ENCODE results near the gene RASA2. TPM values are rescaled to one million over a fixed set of nuclear protein-coding genes. Genes with fewer than 3 reads are reported as not detected.
A peak's percentile ranks its signal among the peaks of the same experiment; 100 is the strongest.

The RASA2 gene
- total RNA-seq, 1 experiment from 2014 or later, result 14.5 TPM

DNA sequence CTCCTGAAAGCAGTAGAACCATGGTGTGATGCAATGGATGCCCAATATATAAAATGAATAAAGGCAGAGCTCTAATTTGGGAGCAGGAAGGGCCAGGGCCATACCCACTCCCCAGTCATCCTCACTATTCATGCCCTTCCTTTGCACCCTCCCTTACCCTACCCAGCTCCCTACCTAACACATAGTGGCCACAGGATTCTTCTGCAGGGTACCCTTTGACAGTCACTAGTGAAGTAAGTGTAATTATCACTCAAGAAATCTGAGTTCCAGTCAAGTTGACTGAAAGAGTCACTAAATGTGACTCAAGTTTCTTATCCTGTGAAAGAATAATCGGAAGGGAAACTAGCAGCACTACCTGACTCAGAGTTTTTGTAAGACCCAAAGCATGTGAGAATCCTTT, 69.2 kb downstream of the RASA2 start:
- Histone ChIP-seq H3K4me1 (ENCODE audit: control insufficient read depth, insufficient read depth, low read length) (no peaks in the 10 kb centered on the region), H3K27me3 (ENCODE audit: control insufficient read depth, insufficient read depth, low read length) (no peaks in the 10 kb centered on the region), H3K36me3 (ENCODE audit: control insufficient read depth, insufficient read depth, low read length) (no peaks in the 10 kb centered on the region; the same call in 1 of the 2 replicates), H3K4me3 (ENCODE audit: low read depth in 2 of 2, low read length in 2 of 2) (no peak overlapping the region), H3K9me3 (ENCODE audit: control insufficient read depth, insufficient read depth, low read depth, low read length) (no peaks in the 10 kb centered on the region), H3K27ac (ENCODE audit: low read length) (no peak overlapping the region)
- TF ChIP-seq POLR2AphosphoS5 (IDR thresholded peaks at IDR 0.05; ENCODE audit: low read depth, low read length) (no peak), SIN3A (IDR thresholded peaks at IDR 0.05; ENCODE audit: borderline replicate concordance, insufficient read depth, low read depth, low read length) (no peak), TCF7L2 (IDR thresholded peaks at IDR 0.05; ENCODE audit: low read depth, low read length) (no peak)
- TF ChIP-seq, protein P1, sequence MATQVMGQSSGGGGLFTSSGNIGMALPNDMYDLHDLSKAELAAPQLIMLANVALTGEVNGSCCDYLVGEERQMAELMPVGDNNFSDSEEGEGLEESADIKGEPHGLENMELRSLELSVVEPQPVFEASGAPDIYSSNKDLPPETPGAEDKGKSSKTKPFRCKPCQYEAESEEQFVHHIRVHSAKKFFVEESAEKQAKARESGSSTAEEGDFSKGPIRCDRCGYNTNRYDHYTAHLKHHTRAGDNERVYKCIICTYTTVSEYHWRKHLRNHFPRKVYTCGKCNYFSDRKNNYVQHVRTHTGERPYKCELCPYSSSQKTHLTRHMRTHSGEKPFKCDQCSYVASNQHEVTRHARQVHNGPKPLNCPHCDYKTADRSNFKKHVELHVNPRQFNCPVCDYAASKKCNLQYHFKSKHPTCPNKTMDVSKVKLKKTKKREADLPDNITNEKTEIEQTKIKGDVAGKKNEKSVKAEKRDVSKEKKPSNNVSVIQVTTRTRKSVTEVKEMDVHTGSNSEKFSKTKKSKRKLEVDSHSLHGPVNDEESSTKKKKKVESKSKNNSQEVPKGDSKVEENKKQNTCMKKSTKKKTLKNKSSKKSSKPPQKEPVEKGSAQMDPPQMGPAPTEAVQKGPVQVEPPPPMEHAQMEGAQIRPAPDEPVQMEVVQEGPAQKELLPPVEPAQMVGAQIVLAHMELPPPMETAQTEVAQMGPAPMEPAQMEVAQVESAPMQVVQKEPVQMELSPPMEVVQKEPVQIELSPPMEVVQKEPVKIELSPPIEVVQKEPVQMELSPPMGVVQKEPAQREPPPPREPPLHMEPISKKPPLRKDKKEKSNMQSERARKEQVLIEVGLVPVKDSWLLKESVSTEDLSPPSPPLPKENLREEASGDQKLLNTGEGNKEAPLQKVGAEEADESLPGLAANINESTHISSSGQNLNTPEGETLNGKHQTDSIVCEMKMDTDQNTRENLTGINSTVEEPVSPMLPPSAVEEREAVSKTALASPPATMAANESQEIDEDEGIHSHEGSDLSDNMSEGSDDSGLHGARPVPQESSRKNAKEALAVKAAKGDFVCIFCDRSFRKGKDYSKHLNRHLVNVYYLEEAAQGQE (IDR thresholded peaks at IDR 0.05; ENCODE audit: insufficient read depth in 1 of 2, low read depth in 2 of 2, low read length in 1 of 2), result no peak
- TF ChIP-seq, protein P2, sequence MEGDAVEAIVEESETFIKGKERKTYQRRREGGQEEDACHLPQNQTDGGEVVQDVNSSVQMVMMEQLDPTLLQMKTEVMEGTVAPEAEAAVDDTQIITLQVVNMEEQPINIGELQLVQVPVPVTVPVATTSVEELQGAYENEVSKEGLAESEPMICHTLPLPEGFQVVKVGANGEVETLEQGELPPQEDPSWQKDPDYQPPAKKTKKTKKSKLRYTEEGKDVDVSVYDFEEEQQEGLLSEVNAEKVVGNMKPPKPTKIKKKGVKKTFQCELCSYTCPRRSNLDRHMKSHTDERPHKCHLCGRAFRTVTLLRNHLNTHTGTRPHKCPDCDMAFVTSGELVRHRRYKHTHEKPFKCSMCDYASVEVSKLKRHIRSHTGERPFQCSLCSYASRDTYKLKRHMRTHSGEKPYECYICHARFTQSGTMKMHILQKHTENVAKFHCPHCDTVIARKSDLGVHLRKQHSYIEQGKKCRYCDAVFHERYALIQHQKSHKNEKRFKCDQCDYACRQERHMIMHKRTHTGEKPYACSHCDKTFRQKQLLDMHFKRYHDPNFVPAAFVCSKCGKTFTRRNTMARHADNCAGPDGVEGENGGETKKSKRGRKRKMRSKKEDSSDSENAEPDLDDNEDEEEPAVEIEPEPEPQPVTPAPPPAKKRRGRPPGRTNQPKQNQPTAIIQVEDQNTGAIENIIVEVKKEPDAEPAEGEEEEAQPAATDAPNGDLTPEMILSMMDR (IDR thresholded peaks at IDR 0.05), result no peak
- DNase-seq (ENCODE audit: low read depth, low spot score) (no peak), ATAC-seq (no peak)
- intact Hi-C loops (cut with micrococcal nuclease; ENCODE audit: unreplicated experiment) (no loop called here), in situ Hi-C loops (cut with HindIII; ENCODE audit: low pct_unique_long_range_greater_than_20kb, low sequenced_read_pairs) (no loop called here)
- BruUV-seq (replicated peaks), result no TSS peak
- ChIA-PET CTCF (no interaction called here), POLR2A (no interaction called here)

DNA sequence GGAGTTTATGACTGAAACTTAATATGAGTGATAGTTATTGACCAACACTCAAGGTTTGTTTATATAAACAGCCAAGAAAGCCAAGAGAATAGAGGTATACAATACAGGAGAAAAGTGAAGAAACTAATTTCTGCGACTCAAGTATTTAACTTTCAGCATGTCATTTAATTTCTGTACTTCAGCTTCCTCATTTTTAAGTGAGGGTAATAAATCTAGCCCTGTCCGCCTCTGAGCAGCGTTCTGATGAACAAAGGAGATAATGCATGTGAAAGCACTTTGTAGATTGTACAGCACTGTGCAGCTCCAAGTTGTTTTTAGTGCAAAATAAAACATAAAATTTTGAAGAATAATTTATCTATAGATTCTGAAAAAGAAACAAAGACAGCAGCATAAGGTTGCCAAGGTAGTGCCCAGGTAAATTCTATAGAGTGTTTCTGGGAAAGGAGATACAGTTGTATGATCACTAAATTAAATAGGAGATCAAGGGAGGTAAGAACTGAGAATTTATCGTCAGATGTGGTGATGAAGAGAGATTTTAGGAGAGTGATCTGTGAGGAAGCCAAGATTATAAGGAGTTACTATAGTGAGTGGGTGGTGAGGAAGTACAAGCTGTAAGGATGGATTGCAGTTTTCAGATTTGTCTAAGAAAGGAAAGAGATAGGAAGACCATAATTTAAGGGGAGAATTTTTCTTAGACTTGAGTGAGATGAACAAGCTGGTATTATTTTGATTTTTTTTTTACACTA, 71.3 kb downstream of the RASA2 start:
- ChIA-PET CTCF (interaction anchor here (0.6 to 0.9 kb wide), 3 partner anchors 98 to 576 kb away, joined by 4 read pairs; no protein-coding TSS in a partner anchor), POLR2A (no interaction called here)
- H3K4me3 ChIP-seq (ENCODE audit: low read depth in 2 of 2, low read length in 2 of 2), result no peak overlapping the region
- intact Hi-C loops (cut with micrococcal nuclease; ENCODE audit: unreplicated experiment), result no loop called here
- H3K9me3 ChIP-seq (ENCODE audit: control insufficient read depth, insufficient read depth, low read depth, low read length), result no peaks in the 10 kb centered on the region
- no peaks in the 10 kb centered on the region for H3K4me1 ChIP-seq (ENCODE audit: control insufficient read depth, insufficient read depth, low read length)
- in situ Hi-C loops (cut with HindIII; ENCODE audit: low pct_unique_long_range_greater_than_20kb, low sequenced_read_pairs), result no loop called here
- H3K36me3 ChIP-seq (ENCODE audit: control insufficient read depth, insufficient read depth, low read length), result no peaks in the 10 kb centered on the region; the same call in 1 of the 2 replicates
- DNase-seq (ENCODE audit: low read depth, low spot score) (no peak), ATAC-seq (no peak)
- TF ChIP-seq, protein P1 (IDR thresholded peaks at IDR 0.05; ENCODE audit: insufficient read depth in 1 of 2, low read depth in 2 of 2, low read length in 1 of 2), result no peak
- TF ChIP-seq TCF7L2 (IDR thresholded peaks at IDR 0.05; ENCODE audit: low read depth, low read length) (no peak), POLR2AphosphoS5 (IDR thresholded peaks at IDR 0.05; ENCODE audit: low read depth, low read length) (no peak), SIN3A (IDR thresholded peaks at IDR 0.05; ENCODE audit: borderline replicate concordance, insufficient read depth, low read depth, low read length) (no peak)
- TF ChIP-seq, protein P2 (IDR thresholded peaks at IDR 0.05), result no peak
- H3K27me3 ChIP-seq (ENCODE audit: control insufficient read depth, insufficient read depth, low read length), result no peaks in the 10 kb centered on the region
- H3K27ac ChIP-seq (ENCODE audit: low read length), result no peak overlapping the region
- BruUV-seq (replicated peaks), result TSS peak; percentile 27
